ENCODE data around the gene IFT43. TPM values are rescaled to one million over a fixed set of nuclear protein-coding genes. Genes with fewer than 3 reads are reported as not detected.

The IFT43 gene
- 9.4 TPM for total RNA-seq (2013)
- polyA plus RNA-seq (10 to 100 TPM; 10.3 to 12.4 (median 10.5) TPM), polyA minus RNA-seq (4.0 and 7.6 TPM in 2 replicates), total RNA-seq (1.2 to 4.2 (median 2.2) reads per million in 11 experiments)

DNA sequence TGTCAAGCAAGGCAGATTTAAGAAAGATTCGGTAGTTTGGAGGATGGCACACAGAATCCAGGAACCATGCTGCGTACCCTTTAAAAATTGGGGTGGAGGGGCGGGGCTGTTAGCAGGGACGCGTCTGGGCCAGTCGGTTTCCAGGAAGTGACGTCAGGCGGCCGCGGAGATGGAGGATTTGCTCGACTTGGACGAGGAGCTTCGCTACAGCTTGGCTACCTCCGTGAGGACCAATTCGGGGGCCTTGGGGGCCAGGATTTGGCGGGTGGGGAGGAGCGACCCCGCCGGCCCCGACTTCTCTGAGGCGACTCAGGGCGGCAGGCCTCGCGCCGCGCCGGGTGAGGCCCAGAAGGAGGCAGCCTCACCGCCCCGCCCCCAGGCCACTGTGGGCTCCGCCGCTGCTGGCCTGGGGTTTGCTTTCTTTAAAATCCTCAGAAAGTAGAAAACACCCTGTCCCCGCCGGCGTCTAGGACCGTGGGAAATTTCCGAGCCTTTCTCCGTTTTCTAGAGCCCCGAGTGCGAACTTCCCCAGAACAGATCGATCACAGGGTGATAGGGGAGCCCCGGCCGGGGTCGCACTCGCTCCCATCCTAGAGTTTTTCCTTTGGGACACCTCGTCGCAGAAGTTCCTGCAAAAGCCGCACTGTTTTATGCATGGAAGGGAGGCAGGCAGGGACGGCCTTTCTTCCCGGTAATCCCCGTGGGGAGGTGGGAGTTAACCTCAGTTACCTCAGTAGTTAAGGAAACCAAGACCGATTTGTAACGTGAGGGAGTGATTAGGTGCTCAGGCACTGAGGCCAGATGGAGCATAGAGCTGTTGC is at the start of gene IFT43:
Gene IFT43 (plus strand): TSS at position 146 of the 821 bp plus-strand sequence. CDS start 24 bp downstream, at position 170.
- intact Hi-C loops (cut with micrococcal nuclease) = loop anchor here in 1 of 2 donors (10.0 kb wide), 1 partner anchor 411 kb away; the partner anchor contains the start of gene FLVCR2
- Mint-ChIP-seq H3K27me3 (ENCODE audit: low read depth in 3 of 3) (peaks cover 15 to 25% (median 18%) of the 10 kb centered on the region in 3 donors), H3K27ac (peak within 1 kb of the TSS in 6 of 7 donors; percentile 59 to 91 (median 84)), H3K36me3 (no peaks in the 10 kb centered on the region), H3K4me1 (peaks cover 25% of the 10 kb centered on the region), H3K4me3 (peak within 1 kb of the TSS; percentile 88 to 91), H3K9me3 (peaks cover 0 to 2% (median 0%) of the 10 kb centered on the region in 7 donors)
- peaks cover 24 to 32% of the 10 kb centered on the region in 2 donors for H3K4me1 ChIP-seq (ENCODE audit: control insufficient read depth in 1 of 2, insufficient read depth in 2 of 2, low read length in 2 of 2)
- H3K4me3 ChIP-seq (replicated peaks in 1 of 3; ENCODE audit: low read depth in 2 of 3, low read length in 3 of 3) = peak within 1 kb of the TSS; percentile 66 to 88 (median 80)
- peak; percentile 81 to 85 (median 81) for DNase-seq
- under 1% methylated on average over 39 of the region's 52 CpGs for WGBS (ENCODE audit: insufficient coverage)
- H3K9ac ChIP-seq (ENCODE audit: insufficient read depth, low read length, poor library complexity, severe bottlenecking) = peak within 1 kb of the TSS; percentile 67
- H3K9me3 ChIP-seq (replicated peaks in 1 of 2; ENCODE audit: control insufficient read depth in 1 of 2, insufficient read depth in 1 of 2, low read length in 2 of 2) = no peaks in the 10 kb centered on the region
- peaks cover 0 to 11% of the 10 kb centered on the region in 2 donors for H3K27me3 ChIP-seq (ENCODE audit: control insufficient read depth in 2 of 2, insufficient read depth in 2 of 2, low read length in 2 of 2)
- TF ChIP-seq, protein P1, sequence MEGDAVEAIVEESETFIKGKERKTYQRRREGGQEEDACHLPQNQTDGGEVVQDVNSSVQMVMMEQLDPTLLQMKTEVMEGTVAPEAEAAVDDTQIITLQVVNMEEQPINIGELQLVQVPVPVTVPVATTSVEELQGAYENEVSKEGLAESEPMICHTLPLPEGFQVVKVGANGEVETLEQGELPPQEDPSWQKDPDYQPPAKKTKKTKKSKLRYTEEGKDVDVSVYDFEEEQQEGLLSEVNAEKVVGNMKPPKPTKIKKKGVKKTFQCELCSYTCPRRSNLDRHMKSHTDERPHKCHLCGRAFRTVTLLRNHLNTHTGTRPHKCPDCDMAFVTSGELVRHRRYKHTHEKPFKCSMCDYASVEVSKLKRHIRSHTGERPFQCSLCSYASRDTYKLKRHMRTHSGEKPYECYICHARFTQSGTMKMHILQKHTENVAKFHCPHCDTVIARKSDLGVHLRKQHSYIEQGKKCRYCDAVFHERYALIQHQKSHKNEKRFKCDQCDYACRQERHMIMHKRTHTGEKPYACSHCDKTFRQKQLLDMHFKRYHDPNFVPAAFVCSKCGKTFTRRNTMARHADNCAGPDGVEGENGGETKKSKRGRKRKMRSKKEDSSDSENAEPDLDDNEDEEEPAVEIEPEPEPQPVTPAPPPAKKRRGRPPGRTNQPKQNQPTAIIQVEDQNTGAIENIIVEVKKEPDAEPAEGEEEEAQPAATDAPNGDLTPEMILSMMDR (IDR thresholded peaks at IDR 0.05) = no peak
- no peaks in the 10 kb centered on the region for H3K79me2 ChIP-seq (ENCODE audit: insufficient read depth, low read length)
- peak within 1 kb of the TSS in 1 of 2 donors; percentile 68 for H3K27ac ChIP-seq (ENCODE audit: low read depth in 1 of 2, low read length in 2 of 2)
- H2AFZ ChIP-seq (ENCODE audit: insufficient read depth, low read depth, low read length, poor library complexity, severe bottlenecking) = peak within 1 kb of the TSS; percentile 99
- H3K36me3 ChIP-seq (replicated peaks in 1 of 2; ENCODE audit: control insufficient read depth in 1 of 2, insufficient read depth in 2 of 2, low read length in 2 of 2) = no peaks in the 10 kb centered on the region
- H3K4me2 ChIP-seq (replicated peaks; ENCODE audit: extremely low read depth, low read length, poor library complexity, severe bottlenecking) = peak within 1 kb of the TSS; percentile 99
- no peaks in the 10 kb centered on the region for H4K20me1 ChIP-seq (ENCODE audit: insufficient read depth, low read length)

DNA sequence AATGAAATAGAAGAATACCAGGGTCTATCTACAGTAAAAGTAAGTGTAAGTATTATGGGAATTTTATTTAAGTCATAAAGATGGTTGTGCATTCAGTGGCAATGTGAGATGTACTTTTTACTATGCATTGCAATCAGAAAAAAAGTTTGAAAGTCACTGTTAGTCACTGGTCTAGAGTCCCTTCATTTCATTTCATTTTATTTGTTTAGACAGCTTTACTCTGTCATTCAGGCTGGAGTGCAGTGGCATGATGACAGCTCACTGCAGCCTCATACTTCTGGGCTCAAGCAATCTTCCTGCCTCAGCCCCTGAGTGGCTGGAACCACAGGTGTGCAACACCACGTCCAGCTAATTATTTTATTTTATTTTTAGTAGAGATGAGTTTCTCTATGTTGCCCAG is 46.4 kb upstream of the IFT43 start:
- no CpG with 5 or more reads among the region's 1 CpG for WGBS (ENCODE audit: insufficient coverage)

More for the DNA sequence above, 46.4 kb upstream of the IFT43 start:
- Mint-ChIP-seq H3K4me1 (no peaks in the 10 kb centered on the region), H3K9me3 (no peaks in the 10 kb centered on the region), H3K27me3 (ENCODE audit: low read depth in 3 of 3) (no peaks in the 10 kb centered on the region), H3K36me3 (peaks cover 0 to 3% of the 10 kb centered on the region in 2 donors), H3K27ac (no peak overlapping the region), H3K4me3 (no peak overlapping the region)
- intact Hi-C loops (cut with micrococcal nuclease) = no loop called here
- no peaks in the 10 kb centered on the region for H3K79me2 ChIP-seq (ENCODE audit: insufficient read depth, low read length)
- no peaks in the 10 kb centered on the region for H4K20me1 ChIP-seq (ENCODE audit: insufficient read depth, low read length)
- TF ChIP-seq, protein P1 (IDR thresholded peaks at IDR 0.05) = no peak
- H3K4me1 ChIP-seq (ENCODE audit: control insufficient read depth in 1 of 2, insufficient read depth in 2 of 2, low read length in 2 of 2) = no peaks in the 10 kb centered on the region
- H3K4me3 ChIP-seq (replicated peaks in 1 of 3; ENCODE audit: low read depth in 2 of 3, low read length in 3 of 3) = no peak overlapping the region
- H3K9ac ChIP-seq (ENCODE audit: insufficient read depth, low read length, poor library complexity, severe bottlenecking) = no peak overlapping the region
- no peaks in the 10 kb centered on the region for H3K9me3 ChIP-seq (replicated peaks in 1 of 2; ENCODE audit: control insufficient read depth in 1 of 2, insufficient read depth in 1 of 2, low read length in 2 of 2)
- DNase-seq = no peak
- H3K36me3 ChIP-seq (replicated peaks in 1 of 2; ENCODE audit: control insufficient read depth in 1 of 2, insufficient read depth in 2 of 2, low read length in 2 of 2) = no peaks in the 10 kb centered on the region
- no peaks in the 10 kb centered on the region for H3K27me3 ChIP-seq (ENCODE audit: control insufficient read depth in 2 of 2, insufficient read depth in 2 of 2, low read length in 2 of 2)
- H3K27ac ChIP-seq (ENCODE audit: low read depth in 1 of 2, low read length in 2 of 2) = no peak overlapping the region
- no peak overlapping the region for H3K4me2 ChIP-seq (replicated peaks; ENCODE audit: extremely low read depth, low read length, poor library complexity, severe bottlenecking)
- no peak overlapping the region for H2AFZ ChIP-seq (ENCODE audit: insufficient read depth, low read depth, low read length, poor library complexity, severe bottlenecking)
